HL-60/S4 treated with phorbol 12-myristate 13-acetate at 8.2 ng/mL for 4 days and 3 days (cell line): ENCODE results near the gene ALOX5AP.
"Not testable (repeated sequence)": the region's sequence is repeated elsewhere in the genome, so short reads cannot be mapped to it uniquely, and the experiment has no call there.

Experiments
- in situ Hi-C: fragments of 300-500 bp; cut with MboI; formaldehyde crosslinking; loops from 2 replicates; pipeline ENCODE4 v1.15.0; 2022; ENCODE audit warnings: low sequenced_read_pairs

Gene ALOX5AP

DNA sequence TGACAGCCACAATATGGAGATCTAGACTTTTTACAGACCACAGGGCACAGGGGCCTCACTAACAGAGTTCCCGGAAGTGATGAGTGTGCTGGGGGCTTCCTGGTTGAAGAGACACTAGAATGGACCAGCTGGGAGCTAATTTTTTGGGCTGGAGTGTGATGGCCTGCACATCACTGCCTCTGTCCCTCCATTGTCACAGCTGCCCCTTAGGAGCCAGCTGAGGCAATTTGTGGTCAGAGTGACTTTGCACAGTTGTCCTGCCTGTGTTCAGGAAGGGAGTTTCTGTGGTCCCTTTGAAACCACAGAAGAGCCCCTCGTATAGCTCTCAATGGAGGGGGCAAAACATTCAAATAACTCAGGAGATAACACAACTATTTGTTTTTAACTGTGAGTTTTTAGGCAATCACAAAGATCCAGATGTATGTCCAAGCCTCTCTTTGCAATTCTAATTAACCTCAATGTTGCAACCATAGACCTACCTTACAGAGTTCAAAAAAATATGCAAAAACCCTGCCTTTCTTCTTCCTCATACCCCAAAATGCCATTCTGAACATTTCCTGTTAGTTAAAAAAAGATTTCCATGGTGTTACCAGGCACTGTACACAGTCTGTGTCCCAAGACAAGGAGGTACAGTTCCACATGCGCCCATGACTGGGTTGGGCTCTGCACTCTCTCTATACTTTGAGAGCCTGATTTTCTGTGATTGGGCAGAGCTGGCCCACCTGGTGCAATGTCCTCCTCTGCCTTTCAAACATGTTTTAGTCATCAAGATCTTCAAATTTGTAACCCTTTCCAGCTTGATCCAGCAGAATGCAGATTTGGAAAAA lies 2.4 kb downstream of the ALOX5AP start:
- in situ Hi-C loops, result no loop called here

- in situ Hi-C loops, result no loop called here
These were observed 3.3 kb downstream of the ALOX5AP start for GRCh38 chr13:30738526-30739236.

DNA sequence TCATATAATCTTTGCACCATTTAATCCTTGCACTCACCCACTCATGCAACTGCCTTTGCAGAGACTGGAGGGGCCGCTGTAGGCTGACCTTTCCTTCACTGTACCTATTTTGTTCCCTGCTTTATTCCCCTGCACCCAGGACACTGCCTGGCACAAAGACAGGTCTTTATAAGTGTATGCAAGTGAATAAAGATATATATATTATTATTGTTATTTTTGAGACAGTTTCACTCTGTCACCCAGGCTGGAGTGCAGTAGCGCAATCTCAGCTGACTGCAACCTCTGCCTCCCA lies 3.8 kb downstream of the ALOX5AP start:
- in situ Hi-C loops, result no loop called here

DNA sequence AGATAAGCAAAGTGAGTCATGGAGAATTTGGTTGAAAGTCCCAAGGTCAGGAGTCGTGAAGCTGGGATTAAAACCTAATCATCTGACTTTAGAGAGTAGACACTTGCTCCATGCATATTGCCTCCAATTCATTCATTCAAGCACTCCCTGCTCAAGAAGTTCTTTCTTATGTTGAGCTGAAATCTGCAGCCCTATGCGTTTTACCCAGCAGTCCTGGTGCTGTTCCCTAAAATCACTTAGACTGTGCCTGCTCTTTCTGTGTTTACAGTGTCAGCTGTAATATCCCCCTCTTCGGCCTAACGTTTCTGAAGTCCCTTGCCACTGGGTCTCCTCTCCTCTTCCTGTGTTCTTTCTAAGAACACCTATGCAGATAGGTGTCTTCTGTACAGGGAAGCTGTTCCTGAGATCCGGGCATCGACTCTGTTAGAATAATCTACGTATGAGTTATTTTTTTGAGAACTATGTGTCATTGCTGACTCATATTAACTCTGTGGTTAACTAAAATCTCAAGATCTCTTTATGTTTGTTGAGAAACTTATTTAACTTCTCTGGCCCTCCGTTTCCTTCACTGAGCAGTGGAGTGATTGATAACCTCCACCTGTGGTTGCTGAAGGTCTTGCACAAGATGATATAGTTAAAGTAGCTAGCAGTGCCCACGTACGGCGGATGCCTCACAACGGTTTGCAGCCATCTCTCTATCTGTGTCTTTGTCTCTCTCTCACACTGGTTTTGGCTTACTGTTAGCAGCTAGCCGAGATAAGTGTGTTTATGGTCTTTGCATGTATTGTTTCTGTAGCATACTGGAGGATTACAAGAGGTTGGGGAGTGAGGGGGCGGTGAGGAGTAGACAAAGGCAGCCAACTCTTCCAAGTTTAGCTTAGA lies 4.7 kb downstream of the ALOX5AP start:
- in situ Hi-C loops, result no loop called here

GRCh38 chr13:30742901-30743300 lies 7.6 kb downstream of the ALOX5AP start:
- in situ Hi-C loops, result no loop called here

GRCh38 chr13:30743319-30744055 lies 8.1 kb downstream of the ALOX5AP start:
- in situ Hi-C loops, result no loop called here

DNA sequence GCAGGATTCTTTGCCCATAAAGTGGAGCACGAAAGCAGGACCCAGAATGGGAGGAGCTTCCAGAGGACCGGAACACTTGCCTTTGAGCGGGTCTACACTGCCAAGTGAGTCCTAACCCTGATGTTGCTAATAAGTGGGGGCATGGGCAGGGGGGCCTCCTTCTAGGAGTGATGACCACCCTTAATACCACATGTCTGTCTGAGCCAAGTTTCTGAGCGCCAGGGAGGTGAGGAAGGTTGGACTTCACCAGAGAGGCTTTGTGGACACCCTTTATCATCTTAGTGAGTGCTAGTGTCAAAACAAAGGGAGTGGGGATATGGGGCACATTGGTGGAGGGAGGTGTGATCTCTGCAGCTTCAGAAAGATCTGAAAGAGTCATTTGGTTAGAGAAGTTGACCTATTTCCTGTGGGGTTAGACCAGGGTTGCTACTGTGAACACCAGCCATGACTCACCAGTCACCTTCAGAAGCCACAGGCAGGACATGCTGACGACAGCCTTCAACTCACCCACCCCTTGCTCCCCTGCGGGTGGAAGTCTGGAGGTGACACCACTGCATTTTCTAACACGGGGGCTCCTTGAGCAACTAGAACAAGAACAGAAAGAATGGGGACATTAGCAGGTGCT lies 8.8 kb downstream of the ALOX5AP start:
- in situ Hi-C loops, result no loop called here

GRCh38 chr13:30744681-30745077 lies 9.3 kb downstream of the ALOX5AP start:
- in situ Hi-C loops, result no loop called here

DNA sequence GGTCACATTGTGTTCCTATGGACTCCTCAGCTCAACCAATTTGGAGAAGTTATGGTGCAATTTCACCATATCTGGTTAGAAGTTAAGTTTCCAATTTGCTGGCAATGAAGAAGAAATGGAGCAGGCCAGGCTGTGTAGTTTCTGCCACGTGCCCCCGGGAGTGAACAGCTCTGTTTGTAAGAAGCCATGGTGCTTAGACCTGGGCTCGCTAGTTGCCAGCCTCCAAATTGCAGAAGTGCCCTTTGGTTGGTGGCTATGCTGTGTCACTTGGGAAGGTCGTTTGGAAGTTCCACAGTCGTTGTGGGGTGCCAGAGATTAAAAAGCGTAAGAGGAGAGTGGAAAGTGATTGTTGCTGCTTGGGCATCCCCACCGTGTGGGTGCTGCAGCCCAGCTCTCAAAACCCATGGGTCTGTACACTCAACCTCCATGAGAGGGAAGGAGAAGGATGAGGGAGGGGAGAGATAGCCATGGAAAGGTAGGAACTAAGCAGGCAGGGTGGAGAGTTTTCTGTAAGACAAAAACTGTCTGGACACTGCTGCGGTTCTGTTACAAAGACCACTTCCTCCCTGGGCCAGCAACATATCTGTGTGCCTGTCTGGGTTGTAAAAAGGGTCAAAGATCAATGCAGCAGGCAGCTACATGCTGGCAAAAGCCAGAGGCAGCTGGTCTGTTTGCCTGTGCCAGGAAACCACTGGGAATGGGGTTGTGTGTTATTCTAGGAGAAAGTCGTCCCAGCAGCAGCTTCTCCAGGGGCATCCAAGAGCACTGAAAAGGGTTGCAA lies 10.8 kb downstream of the ALOX5AP start:
- in situ Hi-C loops, result no loop called here

DNA sequence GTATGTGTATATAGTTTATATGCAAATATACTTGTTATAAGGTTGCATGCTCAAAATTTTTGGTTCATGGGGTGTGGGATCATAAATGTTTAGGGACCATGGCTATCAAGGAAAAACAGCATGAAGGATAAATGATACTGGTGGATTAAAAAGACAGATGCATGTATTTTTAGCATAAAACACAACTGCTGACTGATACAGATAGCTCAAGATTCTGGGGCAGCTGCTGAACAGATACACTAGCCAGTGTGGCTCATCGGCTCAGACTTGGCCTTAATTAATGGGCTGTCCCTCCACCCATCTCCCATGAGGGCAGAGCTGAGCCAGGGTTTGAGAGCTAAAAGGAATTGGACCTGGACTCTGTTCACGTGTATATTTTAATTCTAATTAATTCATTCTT lies 11.4 kb downstream of the ALOX5AP start:
- in situ Hi-C loops, result no loop called here

GRCh38 chr13:30747845-30748244 lies 12.5 kb downstream of the ALOX5AP start:
- in situ Hi-C loops, result not testable (repeated sequence)

GRCh38 chr13:30748717-30749116 lies 13.4 kb downstream of the ALOX5AP start:
- in situ Hi-C loops, result no loop called here

GRCh38 chr13:30750036-30750435 lies 14.7 kb downstream of the ALOX5AP start:
- in situ Hi-C loops, result no loop called here

- in situ Hi-C loops, result no loop called here
These were observed 16.0 kb downstream of the ALOX5AP start for GRCh38 chr13:30751183-30751933.

GRCh38 chr13:30752201-30752797 lies 17.0 kb downstream of the ALOX5AP start:
- in situ Hi-C loops, result no loop called here

GRCh38 chr13:30753030-30753616 lies 17.8 kb downstream of the ALOX5AP start:
- in situ Hi-C loops, result no loop called here

GRCh38 chr13:30755678-30756077 lies 20.3 kb downstream of the ALOX5AP start:
- in situ Hi-C loops, result no loop called here
